ENCODE data around the gene COQ7.

The COQ7 gene

GRCh38 chr16:19102187-19102872, 34.9 kb downstream of the COQ7 start:
- no peak overlapping the region for H3K4me2 ChIP-seq (ENCODE audit: low read length)
- H3K79me2 ChIP-seq (ENCODE audit: insufficient read depth, low read length), result no peaks in the 10 kb centered on the region
- no peaks in the 10 kb centered on the region for H3K27me3 ChIP-seq (ENCODE audit: insufficient read depth, low read length)
- no peak overlapping the region for H3K27ac ChIP-seq (ENCODE audit: low read depth, low read length, poor library complexity, severe bottlenecking)
- TF ChIP-seq EZH2 (IDR thresholded peaks at IDR 0.05; ENCODE audit: borderline replicate concordance, low read length), result no peak
- TF ChIP-seq, protein P1, sequence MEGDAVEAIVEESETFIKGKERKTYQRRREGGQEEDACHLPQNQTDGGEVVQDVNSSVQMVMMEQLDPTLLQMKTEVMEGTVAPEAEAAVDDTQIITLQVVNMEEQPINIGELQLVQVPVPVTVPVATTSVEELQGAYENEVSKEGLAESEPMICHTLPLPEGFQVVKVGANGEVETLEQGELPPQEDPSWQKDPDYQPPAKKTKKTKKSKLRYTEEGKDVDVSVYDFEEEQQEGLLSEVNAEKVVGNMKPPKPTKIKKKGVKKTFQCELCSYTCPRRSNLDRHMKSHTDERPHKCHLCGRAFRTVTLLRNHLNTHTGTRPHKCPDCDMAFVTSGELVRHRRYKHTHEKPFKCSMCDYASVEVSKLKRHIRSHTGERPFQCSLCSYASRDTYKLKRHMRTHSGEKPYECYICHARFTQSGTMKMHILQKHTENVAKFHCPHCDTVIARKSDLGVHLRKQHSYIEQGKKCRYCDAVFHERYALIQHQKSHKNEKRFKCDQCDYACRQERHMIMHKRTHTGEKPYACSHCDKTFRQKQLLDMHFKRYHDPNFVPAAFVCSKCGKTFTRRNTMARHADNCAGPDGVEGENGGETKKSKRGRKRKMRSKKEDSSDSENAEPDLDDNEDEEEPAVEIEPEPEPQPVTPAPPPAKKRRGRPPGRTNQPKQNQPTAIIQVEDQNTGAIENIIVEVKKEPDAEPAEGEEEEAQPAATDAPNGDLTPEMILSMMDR (IDR thresholded peaks at IDR 0.05; ENCODE audit: low read length), result no peak
- H3K9ac ChIP-seq (ENCODE audit: low read length), result no peak overlapping the region
- H3K9me2 ChIP-seq (ENCODE audit: low read depth, low read length), result no peaks in the 10 kb centered on the region
- H3K4me1 ChIP-seq (ENCODE audit: insufficient read depth, low read length, severe bottlenecking), result no peaks in the 10 kb centered on the region
- no peaks in the 10 kb centered on the region for H3K36me3 ChIP-seq (ENCODE audit: insufficient read depth, low read length)
- no peaks in the 10 kb centered on the region for H3F3A ChIP-seq (ENCODE audit: insufficient read depth, low read length)
- no peaks in the 10 kb centered on the region for H3K9me3 ChIP-seq (ENCODE audit: low read length)
- H3K4me3 ChIP-seq (ENCODE audit: low read depth, low read length, poor library complexity, severe bottlenecking), result no peak overlapping the region
- no peak overlapping the region for H2AFZ ChIP-seq (ENCODE audit: low read length)
- H4K20me1 ChIP-seq (ENCODE audit: insufficient read depth, low read length), result no peaks in the 10 kb centered on the region

DNA sequence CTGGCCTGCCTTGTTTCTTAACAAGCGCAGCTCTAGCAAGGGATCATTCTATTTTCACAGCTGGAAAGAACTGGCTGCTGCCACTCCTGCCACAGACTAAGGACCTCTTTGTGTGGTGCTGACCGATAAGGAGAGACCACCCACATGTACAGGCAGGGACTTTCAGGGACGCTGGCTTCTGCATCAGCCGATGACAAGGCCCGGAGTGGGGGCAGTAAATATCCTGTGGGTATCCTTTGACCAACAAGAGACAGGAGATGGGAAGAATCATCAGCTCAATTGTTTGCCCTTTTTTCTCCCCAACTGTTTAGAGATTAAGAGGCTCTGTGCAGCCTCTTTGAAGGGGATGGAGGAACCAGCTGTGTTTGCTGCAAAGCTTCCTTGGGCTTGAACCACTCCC, 37.2 kb downstream of the COQ7 start:
- Histone ChIP-seq H3K27me3 (ENCODE audit: insufficient read depth, low read length) (no peaks in the 10 kb centered on the region), H4K20me1 (ENCODE audit: insufficient read depth, low read length) (no peaks in the 10 kb centered on the region), H3K4me1 (ENCODE audit: insufficient read depth, low read length, severe bottlenecking) (no peaks in the 10 kb centered on the region), H3K27ac (ENCODE audit: low read depth, low read length, poor library complexity, severe bottlenecking) (no peak overlapping the region), H3K36me3 (ENCODE audit: insufficient read depth, low read length) (no peaks in the 10 kb centered on the region), H3K9ac (ENCODE audit: low read length) (no peak overlapping the region), H3K79me2 (ENCODE audit: insufficient read depth, low read length) (no peaks in the 10 kb centered on the region), H2AFZ (ENCODE audit: low read length) (no peak overlapping the region), H3K9me3 (ENCODE audit: low read length) (no peaks in the 10 kb centered on the region), H3K4me2 (ENCODE audit: low read length) (no peak overlapping the region), H3K4me3 (ENCODE audit: low read depth, low read length, poor library complexity, severe bottlenecking) (no peak overlapping the region), H3F3A (ENCODE audit: insufficient read depth, low read length) (no peaks in the 10 kb centered on the region), H3K9me2 (ENCODE audit: low read depth, low read length) (no peaks in the 10 kb centered on the region)
- TF ChIP-seq EZH2 (IDR thresholded peaks at IDR 0.05; ENCODE audit: borderline replicate concordance, low read length), result no peak
- TF ChIP-seq, protein P1 (IDR thresholded peaks at IDR 0.05; ENCODE audit: low read length), result no peak

GRCh38 chr16:19105131-19105530, 37.7 kb downstream of the COQ7 start:
- no peaks in the 10 kb centered on the region for H3F3A ChIP-seq (ENCODE audit: insufficient read depth, low read length)
- H3K4me2 ChIP-seq (ENCODE audit: low read length), result no peak overlapping the region
- no peak overlapping the region for H3K27ac ChIP-seq (ENCODE audit: low read depth, low read length, poor library complexity, severe bottlenecking)

More at GRCh38 chr16:19105131-19105530, 37.7 kb downstream of the COQ7 start:
- no peak overlapping the region for H3K9ac ChIP-seq (ENCODE audit: low read length)
- H3K9me2 ChIP-seq (ENCODE audit: low read depth, low read length), result no peaks in the 10 kb centered on the region
- no peak overlapping the region for H3K4me3 ChIP-seq (ENCODE audit: low read depth, low read length, poor library complexity, severe bottlenecking)
- H3K27me3 ChIP-seq (ENCODE audit: insufficient read depth, low read length), result no peaks in the 10 kb centered on the region
- H4K20me1 ChIP-seq (ENCODE audit: insufficient read depth, low read length), result no peaks in the 10 kb centered on the region
- no peaks in the 10 kb centered on the region for H3K9me3 ChIP-seq (ENCODE audit: low read length)
- H3K4me1 ChIP-seq (ENCODE audit: insufficient read depth, low read length, severe bottlenecking), result no peaks in the 10 kb centered on the region
- no peak overlapping the region for H2AFZ ChIP-seq (ENCODE audit: low read length)
- H3K36me3 ChIP-seq (ENCODE audit: insufficient read depth, low read length), result no peaks in the 10 kb centered on the region
- no peaks in the 10 kb centered on the region for H3K79me2 ChIP-seq (ENCODE audit: insufficient read depth, low read length)
- TF ChIP-seq, protein P1 (IDR thresholded peaks at IDR 0.05; ENCODE audit: low read length), result no peak
- no peak for TF ChIP-seq EZH2 (IDR thresholded peaks at IDR 0.05; ENCODE audit: borderline replicate concordance, low read length)

Data from OCI-LY1 (cell line).